NCI-H2029 treated with DMSO at 0.1 percent for 48 hours (cell line): ENCODE results near the gene EPB41L4B.
A peak's percentile ranks its signal among the peaks of the same experiment; 100 is the strongest.

Experiments
- DNase-seq: peaks from one replicate; lab custom pipeline; 2025; lab: John Stamatoyannopoulos, UW

The EPB41L4B gene

GRCh38 chr9:109320331-109320741 is 523 bp downstream of the EPB41L4B start:
- no peak for DNase-seq

GRCh38 chr9:109319626-109320241 is 1.1 kb downstream of the EPB41L4B start:
- DNase-seq: no peak

- peak; percentile 28 for DNase-seq
These were observed 1.7 kb downstream of the EPB41L4B start for GRCh38 chr9:109319017-109319625.

- DNase-seq: peak; percentile 84
These were observed 2.7 kb downstream of the EPB41L4B start for GRCh38 chr9:109317979-109318741.

GRCh38 chr9:109317311-109317978 is 3.4 kb downstream of the EPB41L4B start:
- DNase-seq: peak; percentile 93

GRCh38 chr9:109316207-109316640 is 4.6 kb downstream of the EPB41L4B start:
- DNase-seq: peak; percentile 98

GRCh38 chr9:109315480-109316206 is 5.2 kb downstream of the EPB41L4B start:
- no peak for DNase-seq

GRCh38 chr9:109314011-109314531 is 6.8 kb downstream of the EPB41L4B start:
- DNase-seq: peak; percentile 70

- DNase-seq: no peak
These were observed 7.5 kb downstream of the EPB41L4B start for GRCh38 chr9:109313351-109313750.

- no peak for DNase-seq
These were observed 8.1 kb downstream of the EPB41L4B start for GRCh38 chr9:109312783-109313182.

GRCh38 chr9:109311731-109312130 is 9.1 kb downstream of the EPB41L4B start:
- no peak for DNase-seq

- DNase-seq: no peak
These were observed 9.6 kb downstream of the EPB41L4B start for GRCh38 chr9:109311286-109311685.

GRCh38 chr9:109310486-109310901 is 10.4 kb downstream of the EPB41L4B start:
- DNase-seq: no peak

- no peak for DNase-seq
These were observed 11.6 kb downstream of the EPB41L4B start for GRCh38 chr9:109309282-109309681.

- DNase-seq: peak; percentile 54
These were observed 13.2 kb downstream of the EPB41L4B start for GRCh38 chr9:109307380-109308240.

GRCh38 chr9:109305801-109306200 is 15.1 kb downstream of the EPB41L4B start:
- DNase-seq: no peak

GRCh38 chr9:109304347-109304746 is 16.5 kb downstream of the EPB41L4B start:
- no peak for DNase-seq

GRCh38 chr9:109303900-109304299 is 17.0 kb downstream of the EPB41L4B start:
- no peak for DNase-seq

- DNase-seq: no peak
These were observed 18.3 kb downstream of the EPB41L4B start for GRCh38 chr9:109302606-109303005.

GRCh38 chr9:109301012-109301411 is 19.8 kb downstream of the EPB41L4B start:
- no peak for DNase-seq

- no peak for DNase-seq
These were observed 21.0 kb downstream of the EPB41L4B start for GRCh38 chr9:109299891-109300290.
